A673 (cell line): ENCODE results near the gene MDM1.

ENCODE experiments used
- CTCF ChIP-seq: fragments of 300-800, 200-600 bp; sonication (generic); conservative IDR thresholded peaks from 2 replicates; pipeline ENCODE4 v1.5.1; 2017; ENCODE audit warnings: low read depth, mild to moderate bottlenecking, antibody characterized with exemption, low read length, moderate library complexity, mixed read lengths
- EZH2 ChIP-seq: fragments of 200-600 bp; sonication (generic); IDR thresholded peaks from 2 replicates; pipeline ENCODE4 v1.6.1; 2017; ENCODE audit warnings: borderline replicate concordance, low read depth, mild to moderate bottlenecking, mixed read lengths, antibody characterized with exemption, low read length; ENCODE audit not compliant: poor library complexity, severe bottlenecking

DNA sequence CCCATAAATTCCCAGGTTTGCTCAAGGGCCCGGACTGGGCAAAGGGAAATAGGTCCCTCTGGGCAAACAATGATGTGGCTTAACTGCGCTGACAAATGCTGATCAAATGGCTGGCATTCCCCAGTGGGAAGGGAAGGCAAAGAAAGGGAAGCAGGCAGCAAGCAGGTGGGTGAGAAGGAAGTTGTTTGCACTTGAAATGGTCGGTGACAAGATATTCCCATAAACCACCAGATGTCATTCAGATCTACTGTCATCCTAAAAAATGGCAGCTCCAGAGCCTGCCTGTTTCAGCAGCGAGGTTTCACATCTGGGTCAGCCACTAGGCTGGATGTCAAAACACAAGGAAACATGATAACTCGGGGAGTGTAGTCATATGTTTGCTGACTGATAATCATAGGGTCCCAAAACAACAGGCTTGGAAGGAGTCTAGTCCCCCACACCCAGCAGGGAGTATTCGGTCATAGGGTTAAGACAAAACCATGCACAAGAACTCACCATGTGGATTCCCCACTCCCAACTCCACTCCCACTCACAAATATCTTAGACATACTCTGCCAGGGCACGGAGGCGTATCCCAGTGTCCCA is 37.9 kb upstream of the MDM1 start:
- TF ChIP-seq CTCF (no peak), EZH2 (no peak)
